Hepatic stellate cell (primary cell): ENCODE results near the gene ACTN4.
A peak's percentile ranks its signal among the peaks of the same experiment; 100 is the strongest.
"Not testable (repeated sequence)": the region's sequence is repeated elsewhere in the genome, so short reads cannot be mapped to it uniquely, and the experiment has no call there.

ENCODE experiments used
- DNase-seq: peaks from one replicate; pipeline ENCODE4 v3.0.0; 2011; ENCODE audit warnings: low spot score

Gene ACTN4

DNA sequence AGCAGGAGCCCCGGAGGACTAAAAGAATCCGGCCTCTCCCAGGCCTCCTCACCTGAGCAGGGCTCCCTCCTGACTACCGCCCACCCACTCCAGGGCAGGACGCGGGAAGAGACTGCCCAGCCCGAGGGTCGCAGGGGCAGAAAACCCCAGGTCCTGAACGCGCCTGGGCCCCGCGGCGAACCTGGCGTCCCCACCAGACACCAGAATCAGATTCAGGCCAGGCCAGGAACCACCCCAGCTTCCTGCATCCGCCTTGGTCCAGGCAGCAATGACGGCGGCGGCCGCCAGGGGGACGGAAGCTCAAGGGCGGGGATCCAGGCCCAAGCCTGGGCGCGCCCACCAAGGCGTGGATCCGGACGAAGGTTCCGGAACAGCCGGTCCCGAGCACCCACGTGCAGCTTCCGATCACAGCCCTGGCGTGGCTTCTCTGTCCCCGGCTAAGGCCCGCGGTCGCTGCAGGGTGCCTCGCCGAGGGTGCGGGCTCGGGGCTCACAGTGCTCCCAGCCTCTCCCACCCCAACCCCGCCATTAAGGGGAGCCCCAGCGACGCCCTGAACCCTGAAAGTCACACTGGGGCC lies 122.3 kb downstream of the ACTN4 start:
- DNase-seq: peak; percentile 70

DNA sequence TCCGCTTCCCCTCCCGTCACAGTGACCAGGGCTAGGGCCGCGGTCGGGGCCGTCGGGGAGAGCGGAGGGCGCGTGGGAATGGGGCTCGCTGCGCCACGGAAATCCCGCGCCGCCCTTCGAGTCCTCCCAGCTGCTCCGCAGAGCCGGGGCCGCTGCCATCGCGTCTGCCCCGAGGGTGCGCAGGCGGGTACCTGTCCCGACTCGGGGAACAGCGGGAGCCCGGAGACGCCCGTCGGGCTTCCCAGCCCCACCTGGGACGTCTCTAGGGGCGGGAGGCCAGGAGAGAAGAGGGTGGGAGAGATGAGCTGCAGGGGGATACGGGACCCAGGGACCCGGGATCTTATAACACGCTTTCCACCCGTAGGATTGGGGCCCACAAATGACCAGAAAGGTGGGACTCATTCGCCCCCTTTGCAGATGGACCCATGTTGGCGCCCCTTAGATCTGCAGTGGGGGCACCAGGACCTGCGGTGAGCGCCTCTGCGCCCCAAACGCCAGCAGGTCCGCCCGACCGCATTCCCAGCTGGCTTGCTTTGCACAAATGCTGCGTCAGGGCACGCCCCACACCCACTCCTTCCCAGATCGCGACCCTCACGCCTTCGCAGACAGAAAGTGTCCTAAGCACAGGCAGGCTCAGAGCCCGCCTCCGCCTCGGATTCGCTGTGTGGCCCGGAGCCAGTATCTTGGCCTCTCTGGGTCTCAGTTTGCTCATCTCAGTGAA lies 122.9 kb downstream of the ACTN4 start:
- DNase-seq: not testable (repeated sequence)

DNA sequence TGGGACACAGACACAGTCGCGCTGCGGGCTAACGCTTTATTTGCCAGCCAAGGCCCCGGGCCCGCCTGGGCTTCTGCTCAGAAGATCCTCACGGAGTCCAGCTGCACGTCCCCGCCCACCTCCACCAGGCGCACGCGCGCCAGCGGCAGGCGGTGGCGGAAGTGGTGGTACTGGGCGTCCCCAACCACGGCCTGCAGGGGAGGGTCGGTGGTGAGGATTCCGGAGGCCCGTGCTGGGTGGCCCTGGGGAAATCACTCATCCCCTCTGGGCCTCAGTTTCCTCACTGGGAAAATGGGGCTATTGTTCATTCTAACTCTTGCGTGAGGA lies 123.5 kb downstream of the ACTN4 start:
- not testable (repeated sequence) for DNase-seq

DNA sequence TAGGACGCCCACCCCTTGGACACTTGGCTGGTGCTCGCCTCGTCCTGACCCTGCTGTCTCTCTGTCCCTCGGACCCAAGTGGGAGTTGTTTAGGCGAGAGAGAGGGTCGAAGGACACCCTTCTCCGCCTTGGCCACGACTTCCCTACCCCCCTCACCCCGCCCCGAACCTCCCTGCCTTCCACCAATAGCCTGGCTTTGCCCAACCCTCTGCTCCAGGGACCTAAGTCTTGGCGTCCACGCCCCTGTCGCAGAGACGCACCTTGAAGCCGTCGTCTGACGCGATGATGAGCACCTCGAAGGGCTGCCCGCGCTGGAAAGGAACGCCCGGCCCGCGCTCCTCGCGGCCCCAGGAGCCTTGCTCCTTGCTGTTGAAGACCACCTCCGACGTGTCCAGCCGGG lies 124.1 kb downstream of the ACTN4 start:
- not testable (repeated sequence) for DNase-seq

DNA sequence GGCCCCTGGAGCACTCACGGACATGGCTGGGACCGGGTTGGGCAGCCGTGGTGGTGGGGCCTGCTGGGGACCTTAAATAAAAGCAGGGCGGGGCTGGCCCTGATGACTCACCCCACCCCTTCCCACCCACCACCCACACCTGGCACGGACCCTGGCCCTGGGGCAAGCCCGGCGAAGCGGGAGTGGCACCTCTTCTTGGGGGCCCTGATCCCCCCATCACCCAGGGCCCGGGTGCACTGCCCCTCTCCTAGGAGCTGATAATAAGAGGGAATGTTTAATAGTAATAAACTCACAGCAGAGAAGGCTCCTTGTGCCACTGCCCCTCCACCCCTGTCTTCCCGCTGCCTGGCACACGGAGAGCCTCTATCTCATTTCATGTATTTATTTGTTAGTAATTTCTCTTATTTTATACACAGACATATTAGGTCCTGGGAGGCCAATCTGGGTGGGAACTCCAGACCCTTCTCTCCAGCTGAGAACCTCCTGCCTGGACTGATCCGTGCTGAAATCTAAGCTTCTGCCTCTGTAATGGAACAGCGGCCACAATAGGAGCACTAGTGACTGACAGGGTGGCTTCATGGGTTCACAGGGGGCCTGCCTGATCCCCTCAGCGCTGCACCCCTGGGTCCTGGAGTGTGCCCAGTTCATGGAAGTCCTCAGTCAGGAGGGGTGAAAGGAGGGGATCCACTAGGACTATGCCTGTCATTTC lies 126.2 kb downstream of the ACTN4 start, which contains the start of gene LGALS7:
LGALS7 (minus strand) TSS at position 49 of the 709 bp plus-strand sequence; CDS start at position 24, 25 bp downstream.
- DNase-seq: no peak

DNA sequence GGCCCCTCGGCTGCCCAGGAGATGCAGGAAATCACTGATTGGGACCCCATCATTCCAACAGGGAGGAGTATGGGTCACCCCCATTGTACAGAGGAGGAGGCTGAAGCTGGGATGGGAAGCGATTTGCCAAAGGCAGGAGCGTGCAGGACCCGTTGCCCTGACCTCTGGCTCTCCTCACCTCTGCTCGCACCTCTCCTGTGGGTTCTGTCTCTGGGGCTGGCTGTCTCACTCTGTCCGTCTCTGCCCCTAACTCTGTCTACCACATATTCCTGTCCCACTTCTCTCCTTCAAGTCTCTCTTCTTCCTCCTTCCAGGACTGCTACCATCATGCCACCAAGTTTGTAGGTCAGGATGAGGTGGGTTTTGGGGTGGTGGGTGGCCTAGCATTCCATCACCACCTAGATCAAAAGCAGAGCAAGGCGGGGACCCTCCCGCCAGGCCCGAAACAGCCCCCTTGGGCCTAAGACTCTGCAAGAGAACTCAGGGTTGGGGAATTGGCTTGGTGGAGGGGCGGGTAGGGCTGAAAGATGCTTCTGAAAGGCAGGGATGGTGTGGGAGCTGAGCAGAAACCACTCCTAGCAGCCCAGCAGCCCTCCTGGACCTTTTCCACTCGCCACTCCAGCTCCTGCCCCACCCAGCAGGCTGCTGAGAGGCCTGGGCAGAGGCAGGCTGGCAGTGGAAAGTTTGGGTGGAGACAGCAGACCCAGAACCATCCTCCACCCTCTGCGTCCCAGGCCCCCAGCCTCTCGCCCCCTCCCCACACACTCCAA lies 126.9 kb downstream of the ACTN4 start:
- no peak for DNase-seq

DNA sequence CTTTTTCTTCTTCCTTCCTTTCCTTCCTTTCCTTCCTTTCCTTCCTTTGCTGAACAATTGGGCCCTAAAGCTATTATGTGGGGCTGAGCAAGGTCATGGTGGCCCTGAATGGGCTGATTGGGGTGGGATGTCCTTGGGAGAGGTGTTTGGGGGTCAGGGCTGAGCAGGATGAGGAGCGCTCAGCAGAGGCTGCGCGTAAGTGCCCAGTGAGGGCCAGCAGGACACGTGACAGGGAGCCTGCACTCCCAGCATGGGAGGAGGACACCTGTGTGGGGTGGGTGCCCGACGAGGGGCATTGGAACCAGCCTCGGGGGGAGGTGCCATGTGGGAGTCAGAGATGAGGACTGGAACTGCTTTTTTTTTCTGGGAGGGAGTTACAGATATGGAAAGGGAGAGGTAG lies 131.3 kb downstream of the ACTN4 start:
- DNase-seq: no peak

DNA sequence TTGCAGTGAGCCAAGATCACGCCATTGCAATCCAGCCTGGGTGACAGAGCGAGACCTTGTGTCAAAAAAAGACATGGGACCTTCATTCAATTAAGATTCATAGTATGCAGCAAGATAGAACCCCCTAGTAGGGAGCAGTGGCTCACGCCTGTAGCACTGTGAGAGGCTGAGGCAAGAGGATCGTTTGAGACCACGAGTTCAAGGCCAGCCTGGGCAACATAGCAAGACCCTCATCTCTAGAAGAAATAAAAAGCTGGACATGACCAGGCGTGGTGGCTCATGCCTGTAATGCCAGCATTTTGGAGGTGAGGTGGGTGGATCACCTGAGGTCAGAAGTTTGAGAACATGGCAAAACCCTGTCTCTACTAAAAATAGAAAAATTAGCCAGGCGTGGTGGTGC lies 133.0 kb downstream of the ACTN4 start:
- DNase-seq: no peak

DNA sequence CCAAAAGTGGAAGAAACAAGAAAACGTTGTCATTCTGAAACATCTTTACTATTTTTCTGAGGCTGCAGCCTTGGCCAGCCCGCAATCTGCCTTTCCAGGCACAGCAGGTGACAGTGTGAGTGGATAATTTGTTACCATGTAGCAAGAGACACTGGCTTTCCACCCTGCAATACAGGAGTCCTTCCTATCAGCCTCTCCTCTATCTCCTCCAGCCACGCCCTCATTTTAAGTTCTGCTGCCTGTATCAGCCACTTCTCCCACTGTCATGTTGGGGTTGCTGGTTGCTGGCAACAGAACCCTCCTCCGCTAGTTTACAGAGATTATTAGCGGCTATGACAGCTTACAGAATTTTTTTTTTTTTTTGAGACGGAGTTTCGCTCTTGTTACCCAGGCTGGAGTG lies 133.6 kb downstream of the ACTN4 start:
- no peak for DNase-seq
